CD4-positive, alpha-beta T cell treated with Interleukin-12 subunit alpha and Interleukin-12 subunit beta, for 1 hour (primary cell): ENCODE measurements around the gene HBP1.
"Not testable (repeated sequence)": the region's sequence is repeated elsewhere in the genome, so short reads cannot be mapped to it uniquely, and the experiment has no call there.

ENCODE experiments used
- DNase-seq: peaks from one replicate; pipeline ENCODE4 v3.0.0-alpha.2; 2020

HBP1 gene

GRCh38 chr7:107168233-107169119 is at the start of gene HBP1:
Gene HBP1 (plus strand): TSS chr7:107169003. CDS start chr7:107179894, 10,891 bp downstream.
- peak; percentile 99 for DNase-seq

GRCh38 chr7:107119376-107120105 is 49.3 kb upstream of the HBP1 start:
- DNase-seq = no peak

- no peak for DNase-seq
Measured at GRCh38 chr7:107122486-107122911, 46.3 kb upstream of the HBP1 start.

GRCh38 chr7:107123392-107123791 is 45.4 kb upstream of the HBP1 start:
- DNase-seq = no peak

- DNase-seq = no peak
Measured at GRCh38 chr7:107125475-107125874, 43.3 kb upstream of the HBP1 start.

- DNase-seq = no peak
Measured at GRCh38 chr7:107128217-107128616, 40.6 kb upstream of the HBP1 start.

- no peak for DNase-seq
Measured at GRCh38 chr7:107128748-107129147, 40.1 kb upstream of the HBP1 start.

- DNase-seq = no peak
Measured at GRCh38 chr7:107130487-107131220, 38.1 kb upstream of the HBP1 start.

GRCh38 chr7:107133396-107133795 is 35.4 kb upstream of the HBP1 start:
- no peak for DNase-seq

- no peak for DNase-seq
Measured at GRCh38 chr7:107138696-107139420, 29.9 kb upstream of the HBP1 start.

- DNase-seq = not testable (repeated sequence)
Measured at GRCh38 chr7:107143875-107144274, 24.9 kb upstream of the HBP1 start.

GRCh38 chr7:107145067-107145838 is 23.6 kb upstream of the HBP1 start:
- DNase-seq = no peak

- peak; percentile 54 for DNase-seq
Measured at GRCh38 chr7:107147464-107148393, 21.1 kb upstream of the HBP1 start.

- DNase-seq = no peak
Measured at GRCh38 chr7:107148721-107149120, 20.1 kb upstream of the HBP1 start.

- DNase-seq = no peak
Measured at GRCh38 chr7:107149863-107150262, 18.9 kb upstream of the HBP1 start.

GRCh38 chr7:107150375-107151073 is 18.3 kb upstream of the HBP1 start:
- peak; percentile 82 for DNase-seq

GRCh38 chr7:107151538-107151937 is 17.3 kb upstream of the HBP1 start:
- DNase-seq = no peak

- DNase-seq = no peak
Measured at GRCh38 chr7:107152011-107152410, 16.8 kb upstream of the HBP1 start.

GRCh38 chr7:107154826-107155225 is 14.0 kb upstream of the HBP1 start:
- DNase-seq = no peak

- DNase-seq = not testable (repeated sequence)
Measured at GRCh38 chr7:107155726-107156125, 13.1 kb upstream of the HBP1 start.
